ENCODE measurements around the gene ABCA3. TPM values are rescaled to one million over a fixed set of nuclear protein-coding genes. Genes with fewer than 3 reads are reported as not detected.

Gene ABCA3
- polyA plus RNA-seq, 1 donor from 2014 or later = 30.7 TPM

- H3K4me2 ChIP-seq (ENCODE audit: low read length) = no peak overlapping the region
These were observed 40.7 kb downstream of the ABCA3 start for GRCh38 chr16:2299915-2300192.

GRCh38 chr16:2299121-2299914 lies 41.2 kb downstream of the ABCA3 start:
- Histone ChIP-seq H4K20me1 (ENCODE audit: insufficient read depth) (no peaks in the 10 kb centered on the region), H3K36me3 (ENCODE audit: insufficient read depth, low read length) (no peaks in the 10 kb centered on the region), H3F3A (ENCODE audit: insufficient read depth, low read length, poor library complexity, severe bottlenecking) (no peaks in the 10 kb centered on the region)
- TF ChIP-seq REST (IDR thresholded peaks at IDR 0.05; ENCODE audit: borderline replicate concordance) (no peak), MXI1 (conservative IDR thresholded peaks at IDR 0.05; ENCODE audit: poor library complexity, severe bottlenecking) (no peak), CTCF (IDR thresholded peaks at IDR 0.05; ENCODE audit: poor library complexity, severe bottlenecking) (no peak), SMC3 (conservative IDR thresholded peaks at IDR 0.05; ENCODE audit: poor library complexity) (no peak), RAD21 (conservative IDR thresholded peaks at IDR 0.05) (no peak)

More at GRCh38 chr16:2299915-2300192, 40.7 kb downstream of the ABCA3 start:
- Histone ChIP-seq H3K9me2 (ENCODE audit: insufficient read depth, low read length) (no peaks in the 10 kb centered on the region), H3F3A (ENCODE audit: insufficient read depth, low read length, poor library complexity, severe bottlenecking) (no peaks in the 10 kb centered on the region), H4K20me1 (ENCODE audit: insufficient read depth) (no peaks in the 10 kb centered on the region), H3K9me3 (ENCODE audit: low read length) (no peaks in the 10 kb centered on the region), H3K27me3 (ENCODE audit: insufficient read depth, low read depth, low read length) (no peaks in the 10 kb centered on the region), H3K27ac (ENCODE audit: low read length) (no peak overlapping the region), H3K36me3 (ENCODE audit: insufficient read depth, low read length) (no peaks in the 10 kb centered on the region), H3K79me2 (replicated peaks; ENCODE audit: insufficient read depth, low read length) (no peaks in the 10 kb centered on the region), H2AFZ (ENCODE audit: low read depth, low read length) (no peak overlapping the region), H3K4me3 (ENCODE audit: low read length) (no peak overlapping the region), H3K9ac (ENCODE audit: low read length) (no peak overlapping the region)
- TF ChIP-seq RAD21 (conservative IDR thresholded peaks at IDR 0.05) (no peak), TAF1 (IDR thresholded peaks at IDR 0.05; ENCODE audit: low read depth) (no peak), EZH2 (IDR thresholded peaks at IDR 0.05; ENCODE audit: borderline replicate concordance, insufficient read depth, low read length, poor library complexity, severe bottlenecking) (no peak), REST (IDR thresholded peaks at IDR 0.05; ENCODE audit: borderline replicate concordance) (no peak), POLR2AphosphoS5 (IDR thresholded peaks at IDR 0.05) (no peak), EP300 (conservative IDR thresholded peaks at IDR 0.05; ENCODE audit: poor library complexity, severe bottlenecking) (no peak), SMC3 (conservative IDR thresholded peaks at IDR 0.05; ENCODE audit: poor library complexity) (no peak), CTCF (IDR thresholded peaks at IDR 0.05; ENCODE audit: poor library complexity, severe bottlenecking) (no peak), MXI1 (conservative IDR thresholded peaks at IDR 0.05; ENCODE audit: poor library complexity, severe bottlenecking) (no peak)

More at GRCh38 chr16:2299121-2299914, 41.2 kb downstream of the ABCA3 start:
- Histone ChIP-seq H3K4me3 (ENCODE audit: low read length) (no peak overlapping the region), H3K27me3 (ENCODE audit: insufficient read depth, low read depth, low read length) (no peaks in the 10 kb centered on the region), H3K9me2 (ENCODE audit: insufficient read depth, low read length) (no peaks in the 10 kb centered on the region), H3K27ac (ENCODE audit: low read length) (no peak overlapping the region), H3K9me3 (ENCODE audit: low read length) (no peaks in the 10 kb centered on the region), H2AFZ (ENCODE audit: low read depth, low read length) (no peak overlapping the region), H3K9ac (ENCODE audit: low read length) (no peak overlapping the region), H3K4me2 (ENCODE audit: low read length) (no peak overlapping the region), H3K79me2 (replicated peaks; ENCODE audit: insufficient read depth, low read length) (no peaks in the 10 kb centered on the region)
